ENCODE data around the gene KLK1.
"Not testable (repeated sequence)": the region's sequence is repeated elsewhere in the genome, so short reads cannot be mapped to it uniquely, and the experiment has no call there.

Gene KLK1

DNA sequence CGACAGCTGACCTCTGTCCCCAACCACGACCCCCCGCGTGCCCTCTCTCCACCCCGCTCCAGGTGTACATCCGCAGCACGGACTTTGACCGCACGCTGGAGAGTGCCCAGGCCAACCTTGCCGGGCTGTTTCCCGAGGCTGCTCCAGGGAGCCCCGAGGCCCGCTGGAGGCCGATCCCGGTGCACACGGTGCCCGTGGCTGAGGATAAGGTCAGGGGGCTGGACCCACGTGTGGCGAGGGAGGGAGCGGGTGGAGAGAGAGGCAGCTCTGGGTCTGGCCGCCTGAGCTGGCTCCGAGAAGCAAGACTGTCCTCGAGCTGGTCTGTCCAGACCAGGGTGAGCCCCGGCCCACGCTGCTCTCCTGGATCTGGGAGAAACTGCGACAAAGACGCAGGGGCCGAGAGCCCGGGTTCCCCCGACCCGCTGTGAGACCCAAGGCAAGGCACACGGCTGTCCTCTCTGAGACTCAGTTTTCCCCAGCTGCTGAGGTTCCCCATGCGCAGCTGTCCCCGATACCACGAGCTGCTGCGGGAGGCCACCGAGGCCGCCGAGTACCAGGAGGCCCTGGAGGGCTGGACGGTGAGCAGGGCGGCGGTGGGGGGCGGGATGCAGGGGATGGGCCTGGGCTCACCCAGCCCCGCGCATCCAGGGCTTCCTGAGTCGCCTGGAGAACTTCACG lies 31.9 kb downstream of the KLK1 start:
- no peak for DNase-seq

DNA sequence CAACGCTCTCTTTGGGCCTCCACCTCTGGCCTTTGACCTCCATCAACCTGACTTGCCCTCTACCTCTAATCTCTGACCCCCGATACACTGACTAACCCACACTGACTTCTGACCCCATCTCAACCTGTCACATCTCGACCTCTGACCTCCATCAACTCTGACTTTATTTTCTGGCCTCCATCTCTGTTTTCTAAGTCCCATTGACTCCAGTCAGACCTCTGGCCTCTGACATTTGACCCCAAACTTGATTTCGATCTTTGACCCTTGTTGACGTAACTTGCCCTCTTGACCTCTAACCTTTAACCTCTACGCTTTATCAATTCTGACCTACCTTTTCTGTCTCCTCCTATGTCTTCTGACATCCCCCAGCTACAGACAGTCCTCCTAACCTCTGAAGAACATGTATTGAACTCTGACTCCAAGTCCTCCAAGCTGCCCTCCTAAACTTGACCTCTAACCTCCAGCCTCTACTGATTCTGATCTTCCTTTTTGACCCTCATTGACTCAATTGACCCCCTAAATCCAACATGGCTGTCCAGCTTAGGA lies 32.6 kb downstream of the KLK1 start:
- no peak for DNase-seq

DNA sequence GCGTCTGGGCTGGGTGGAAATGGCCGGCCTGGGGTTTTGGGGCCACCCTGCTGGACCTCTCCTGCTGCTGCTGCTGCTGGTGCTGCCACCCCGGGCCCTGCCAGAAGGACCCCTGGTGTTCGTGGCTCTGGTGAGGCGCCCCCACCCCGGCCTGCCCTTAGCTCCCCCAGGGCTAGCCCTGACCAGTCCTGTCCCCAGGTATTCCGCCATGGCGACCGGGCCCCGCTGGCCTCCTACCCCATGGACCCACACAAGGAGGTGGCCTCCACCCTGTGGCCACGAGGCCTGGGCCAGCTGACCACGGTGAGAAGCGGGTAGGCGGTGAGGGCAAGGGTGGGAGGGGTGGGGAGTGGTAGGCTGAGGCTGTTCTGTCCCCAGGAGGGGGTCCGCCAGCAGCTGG lies 33.2 kb downstream of the KLK1 start, which contains the start of gene ACP4:
Gene ACP4, plus strand, starts transcription at position 20 of the 400 bp plus-strand sequence. Its CDS starts 0 bp downstream, at position 20.
- no peak for DNase-seq

DNA sequence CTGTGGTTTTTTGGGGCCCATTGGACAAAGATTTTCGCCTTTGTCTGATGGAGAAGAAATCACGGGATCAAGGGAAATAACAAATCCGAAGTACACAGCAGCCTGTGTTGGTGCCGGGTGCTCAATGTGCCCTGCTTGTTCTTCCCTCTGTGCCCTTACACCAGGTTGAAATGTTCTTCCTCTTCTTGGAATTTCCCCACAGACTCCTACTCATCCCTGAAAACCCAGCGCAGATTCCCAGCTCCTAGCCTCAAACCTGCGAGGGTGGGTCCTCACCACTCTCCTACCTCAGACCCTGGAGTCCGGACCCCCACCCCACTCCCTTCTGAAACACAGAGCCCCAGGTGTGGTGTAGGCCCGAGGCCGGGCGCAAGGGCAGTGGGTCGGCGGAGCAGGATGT lies 38.3 kb downstream of the KLK1 start:
- DNase-seq = no peak

DNA sequence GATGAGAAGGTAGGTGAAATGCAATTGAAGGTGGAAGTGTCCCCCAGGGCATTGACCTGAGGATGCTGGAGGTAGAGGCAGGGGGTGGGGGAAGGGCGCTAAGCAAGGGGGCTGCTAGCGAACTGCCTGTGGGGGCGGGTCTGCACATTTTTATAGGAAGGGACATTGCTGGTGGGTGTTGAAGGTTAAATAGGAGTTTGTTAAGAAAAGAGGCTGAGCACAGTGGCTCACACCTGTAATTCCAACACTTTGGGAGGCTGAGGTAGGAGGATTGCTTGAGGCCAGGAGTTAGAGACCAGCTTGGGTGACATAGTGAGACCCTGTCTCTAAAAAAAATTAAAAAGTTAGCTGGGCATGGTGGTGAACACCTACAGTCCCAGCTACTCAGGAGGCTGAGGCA lies 38.9 kb downstream of the KLK1 start:
- no peak for DNase-seq

GRCh38 chr19:50783848-50784152 lies 39.8 kb downstream of the KLK1 start:
- DNase-seq = not testable (repeated sequence)

- no peak for DNase-seq
Observed at GRCh38 chr19:50780753-50781435, 42.7 kb downstream of the KLK1 start.

GRCh38 chr19:50779504-50780457 lies 43.8 kb downstream of the KLK1 start:
- no peak for DNase-seq

DNA sequence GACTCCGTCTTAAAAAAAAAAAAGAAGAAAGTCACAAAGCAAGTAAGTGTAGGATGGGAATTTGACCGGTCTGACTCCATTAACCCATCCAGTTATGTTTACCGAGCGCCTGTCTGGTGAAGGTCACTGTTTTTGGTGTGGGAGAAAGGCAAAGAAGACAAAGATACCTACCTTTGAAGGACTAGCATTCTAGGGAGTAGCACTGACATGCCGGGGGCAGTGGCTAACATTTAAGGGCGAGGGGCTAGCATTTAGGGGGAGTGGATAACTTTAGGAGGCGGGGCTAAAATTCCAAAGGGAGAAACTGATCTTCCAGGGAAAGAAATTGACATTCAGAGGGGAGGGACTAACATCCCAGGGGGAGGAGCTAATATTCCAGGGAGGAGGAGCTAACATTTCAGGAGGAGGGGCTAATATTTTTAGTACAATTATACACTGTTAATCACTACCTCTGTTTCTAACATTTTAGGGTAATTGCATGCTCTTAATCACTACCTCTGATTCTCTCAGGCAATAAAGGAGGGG lies 44.6 kb downstream of the KLK1 start:
- no peak for DNase-seq

GRCh38 chr19:50777830-50778303 lies 45.7 kb downstream of the KLK1 start:
- no peak for DNase-seq

GRCh38 chr19:50777261-50777660 lies 46.3 kb downstream of the KLK1 start:
- DNase-seq = no peak

GRCh38 chr19:50776131-50776530 lies 47.5 kb downstream of the KLK1 start:
- DNase-seq = no peak

DNA sequence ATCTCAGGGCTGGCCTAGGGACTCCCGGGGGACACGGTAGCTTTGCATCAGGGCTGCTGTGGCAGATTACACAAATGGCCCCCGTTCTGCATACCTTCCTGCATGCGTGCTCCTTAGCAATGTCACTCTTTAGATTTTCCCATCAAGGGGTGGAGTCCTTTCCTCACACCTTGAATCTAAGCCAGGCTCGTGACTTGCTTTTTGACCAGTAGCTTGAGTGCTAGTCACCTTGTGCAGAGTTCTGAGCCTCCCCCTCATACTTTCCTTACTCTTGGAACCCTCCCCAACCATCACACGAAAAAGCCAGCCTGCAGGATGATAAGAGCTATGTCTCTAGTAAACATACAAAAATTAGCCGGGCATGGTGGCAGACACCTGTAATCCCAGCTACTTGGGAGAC lies 50.1 kb downstream of the KLK1 start:
- not testable (repeated sequence) for DNase-seq

DNA sequence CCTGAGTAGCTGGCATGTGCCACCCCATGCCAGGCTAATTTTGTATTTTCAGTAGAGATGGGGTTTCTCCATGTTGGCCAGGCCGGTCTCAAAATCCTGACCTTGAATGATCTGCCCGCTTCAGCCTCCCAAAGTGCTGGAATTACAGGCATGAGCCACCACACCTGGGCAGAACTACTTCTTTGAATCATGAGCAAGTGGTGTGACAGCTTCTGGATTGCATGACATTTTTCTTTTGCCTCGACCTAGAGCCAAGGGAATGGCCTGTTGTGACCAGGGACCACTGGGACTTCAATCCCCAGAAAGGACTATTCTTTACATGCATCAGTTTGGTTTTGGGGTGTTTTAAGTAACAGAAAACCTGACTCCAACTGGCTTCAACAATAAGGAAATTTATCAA lies 50.7 kb downstream of the KLK1 start:
- DNase-seq = not testable (repeated sequence)

DNA sequence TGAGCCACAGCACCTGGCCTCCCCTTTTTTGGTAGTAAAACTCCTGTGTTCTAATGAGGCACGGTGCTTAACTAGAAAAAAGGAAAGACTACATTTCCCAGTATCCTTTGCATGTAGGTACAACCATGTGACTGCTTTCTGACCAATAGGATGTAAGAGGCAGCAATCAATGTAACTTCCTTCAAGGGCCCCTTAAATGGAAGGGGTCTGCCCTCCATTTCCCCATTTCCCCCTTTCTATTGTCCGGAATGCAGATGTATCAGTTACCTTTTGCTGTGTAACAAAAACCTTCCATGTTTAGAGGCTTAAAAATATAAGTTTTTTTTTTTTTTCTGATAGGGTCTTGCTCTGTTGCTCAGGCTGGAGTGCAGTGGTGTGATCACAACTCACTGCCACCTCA lies 51.1 kb downstream of the KLK1 start:
- DNase-seq = no peak

GRCh38 chr19:50770888-50771287 lies 52.7 kb downstream of the KLK1 start:
- DNase-seq = no peak

DNA sequence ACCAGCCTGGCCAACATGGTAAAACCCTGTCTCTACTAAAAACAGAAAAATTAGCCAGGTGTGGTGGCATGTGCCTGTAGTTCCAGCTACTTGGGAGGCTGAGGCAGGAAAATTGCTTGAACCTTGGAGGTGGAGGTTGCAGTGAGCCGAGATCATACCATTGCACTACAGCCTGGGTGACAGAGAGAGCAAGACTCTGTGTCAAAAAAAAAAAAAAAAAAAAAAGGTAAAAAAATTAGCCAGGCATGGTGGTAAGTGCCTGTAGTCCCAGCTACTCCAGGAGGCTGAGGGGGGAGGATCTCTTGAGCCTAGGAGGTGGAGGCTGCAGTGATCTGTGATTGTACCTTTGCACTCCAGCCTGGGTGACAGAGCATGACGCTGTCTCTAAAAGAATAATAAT lies 53.4 kb downstream of the KLK1 start, which contains the start of gene GPR32:
Gene GPR32, plus strand, starts transcription at position 301 of the 400 bp plus-strand sequence. CDS start 137 bp downstream, outside the sequence.
- not testable (repeated sequence) for DNase-seq
